WTC11 (cell line): ENCODE data around the gene CST3.

Experiments used
- ESRRA ChIP-seq: sonication (generic); formaldehyde crosslinking; IDR thresholded peaks from 2 replicates; pipeline ENCODE4 v1.8.1; 2022; ENCODE audit warnings: mild to moderate bottlenecking, missing genetic modification reagents, borderline replicate concordance
- JUN ChIP-seq: sonication (generic); formaldehyde crosslinking; IDR thresholded peaks from 2 replicates; pipeline ENCODE4 v1.8.0; 2023; ENCODE audit warnings: mild to moderate bottlenecking, missing genetic modification reagents
- NR1H2 ChIP-seq: sonication (generic); formaldehyde crosslinking; IDR thresholded peaks from 2 replicates; pipeline ENCODE4 v1.9.0; 2021; ENCODE audit warnings: mild to moderate bottlenecking, moderate library complexity, missing genetic modification reagents
- RELA ChIP-seq: sonication (generic); formaldehyde crosslinking; IDR thresholded peaks from 2 replicates; pipeline ENCODE4 v1.8.1; 2022; ENCODE audit warnings: missing genetic modification reagents, mild to moderate bottlenecking, borderline replicate concordance
- TF ChIP-seq, protein P1 (sequence below): fragments of 200-600 bp; IDR thresholded peaks from 2 replicates; pipeline ENCODE4 v1.8.0; 2022; ENCODE audit warnings: antibody characterized with exemption
- TF ChIP-seq, protein P2 (sequence below): sonication (generic); formaldehyde crosslinking; IDR thresholded peaks from 2 replicates; pipeline ENCODE4 v1.8.0; 2022; ENCODE audit warnings: mild to moderate bottlenecking, missing genetic modification reagents
- TF ChIP-seq, protein P3 (sequence below): sonication (generic); formaldehyde crosslinking; conservative IDR thresholded peaks from 2 replicates; pipeline ENCODE4 v1.8.1; 2022; ENCODE audit warnings: mild to moderate bottlenecking, missing genetic modification reagents

GRCh38 chr20:23623666-23624323 lies 14.0 kb downstream of the CST3 start:
- TF ChIP-seq, protein P1, sequence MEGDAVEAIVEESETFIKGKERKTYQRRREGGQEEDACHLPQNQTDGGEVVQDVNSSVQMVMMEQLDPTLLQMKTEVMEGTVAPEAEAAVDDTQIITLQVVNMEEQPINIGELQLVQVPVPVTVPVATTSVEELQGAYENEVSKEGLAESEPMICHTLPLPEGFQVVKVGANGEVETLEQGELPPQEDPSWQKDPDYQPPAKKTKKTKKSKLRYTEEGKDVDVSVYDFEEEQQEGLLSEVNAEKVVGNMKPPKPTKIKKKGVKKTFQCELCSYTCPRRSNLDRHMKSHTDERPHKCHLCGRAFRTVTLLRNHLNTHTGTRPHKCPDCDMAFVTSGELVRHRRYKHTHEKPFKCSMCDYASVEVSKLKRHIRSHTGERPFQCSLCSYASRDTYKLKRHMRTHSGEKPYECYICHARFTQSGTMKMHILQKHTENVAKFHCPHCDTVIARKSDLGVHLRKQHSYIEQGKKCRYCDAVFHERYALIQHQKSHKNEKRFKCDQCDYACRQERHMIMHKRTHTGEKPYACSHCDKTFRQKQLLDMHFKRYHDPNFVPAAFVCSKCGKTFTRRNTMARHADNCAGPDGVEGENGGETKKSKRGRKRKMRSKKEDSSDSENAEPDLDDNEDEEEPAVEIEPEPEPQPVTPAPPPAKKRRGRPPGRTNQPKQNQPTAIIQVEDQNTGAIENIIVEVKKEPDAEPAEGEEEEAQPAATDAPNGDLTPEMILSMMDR, result no peak
- TF ChIP-seq, protein P2, sequence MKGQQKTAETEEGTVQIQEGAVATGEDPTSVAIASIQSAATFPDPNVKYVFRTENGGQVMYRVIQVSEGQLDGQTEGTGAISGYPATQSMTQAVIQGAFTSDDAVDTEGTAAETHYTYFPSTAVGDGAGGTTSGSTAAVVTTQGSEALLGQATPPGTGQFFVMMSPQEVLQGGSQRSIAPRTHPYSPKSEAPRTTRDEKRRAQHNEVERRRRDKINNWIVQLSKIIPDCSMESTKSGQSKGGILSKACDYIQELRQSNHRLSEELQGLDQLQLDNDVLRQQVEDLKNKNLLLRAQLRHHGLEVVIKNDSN (CRISPR knock-in tag), result no peak
- no peak for TF ChIP-seq JUN (CRISPR knock-in tag)
- no peak for TF ChIP-seq ESRRA (CRISPR knock-in tag)
- TF ChIP-seq, protein P3, sequence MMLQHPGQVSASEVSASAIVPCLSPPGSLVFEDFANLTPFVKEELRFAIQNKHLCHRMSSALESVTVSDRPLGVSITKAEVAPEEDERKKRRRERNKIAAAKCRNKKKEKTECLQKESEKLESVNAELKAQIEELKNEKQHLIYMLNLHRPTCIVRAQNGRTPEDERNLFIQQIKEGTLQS (CRISPR knock-in tag), result no peak
- TF ChIP-seq NR1H2 (CRISPR knock-in tag), result no peak
- no peak for TF ChIP-seq RELA (CRISPR knock-in tag)
